A204.1 (cell line): ENCODE data around the gene ATP8A1.

Experiments
- FAIRE-seq: peaks from 2 replicates; lab custom pipeline; 2012; peaks lifted over from hg19 to GRCh38; lab: Jason Lieb, UNC

ATP8A1 gene

DNA sequence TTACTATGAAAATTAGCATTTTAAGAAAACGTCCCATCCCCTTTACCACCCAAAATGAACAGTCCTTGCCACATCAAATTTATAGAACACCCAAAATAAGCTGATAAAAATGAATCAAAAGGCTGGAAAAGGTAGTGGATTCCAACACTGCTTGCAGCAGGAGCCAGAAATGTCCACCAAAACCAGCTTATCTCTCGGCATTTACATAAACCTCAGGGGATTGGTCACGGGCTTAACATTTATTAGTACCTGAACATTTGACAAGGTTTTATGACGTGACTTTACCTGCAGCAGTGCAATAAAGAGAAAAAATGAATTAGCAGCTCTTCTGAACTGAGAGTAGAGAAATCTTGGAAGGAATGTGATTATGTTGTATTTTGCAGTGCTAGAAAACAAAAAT is 31.6 kb downstream of the ATP8A1 start:
- FAIRE-seq, result no peak

DNA sequence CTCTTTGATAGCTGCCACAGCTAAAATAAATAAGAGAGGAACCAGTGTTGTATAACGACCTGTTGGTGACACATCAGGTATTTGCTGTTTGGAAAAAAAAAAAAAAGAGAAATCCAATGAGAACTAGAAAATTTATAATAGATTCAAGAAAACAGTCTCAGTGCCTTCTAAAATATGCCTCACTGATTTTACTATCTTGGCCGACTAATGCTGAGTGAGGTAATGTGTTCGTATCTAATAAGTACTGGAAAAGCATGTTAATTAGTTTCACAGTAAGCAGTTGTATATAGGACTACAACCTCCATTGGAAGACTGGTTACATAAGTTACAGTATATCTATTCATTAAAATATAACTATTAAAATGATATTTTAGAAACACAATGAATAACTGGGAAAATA is 32.4 kb downstream of the ATP8A1 start:
- FAIRE-seq, result peak; percentile 11

DNA sequence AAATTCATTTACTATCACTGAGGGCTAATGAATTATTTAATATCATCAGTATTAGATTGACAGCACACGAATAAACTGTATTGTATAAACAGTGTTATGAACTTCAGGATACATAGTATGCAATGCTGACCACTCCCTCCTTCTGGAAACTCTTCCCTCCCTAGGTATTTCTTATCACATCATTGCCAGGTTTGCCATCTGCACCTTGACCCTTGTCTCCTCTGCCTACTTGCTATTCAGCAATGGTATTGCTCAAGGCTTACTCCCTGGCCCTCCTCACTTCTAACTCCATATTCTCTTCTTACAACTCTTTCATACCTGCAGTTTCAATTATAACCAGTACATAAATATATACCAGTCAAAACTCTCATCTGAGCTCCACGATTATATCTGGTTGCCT is 38.9 kb downstream of the ATP8A1 start:
- FAIRE-seq, result no peak

DNA sequence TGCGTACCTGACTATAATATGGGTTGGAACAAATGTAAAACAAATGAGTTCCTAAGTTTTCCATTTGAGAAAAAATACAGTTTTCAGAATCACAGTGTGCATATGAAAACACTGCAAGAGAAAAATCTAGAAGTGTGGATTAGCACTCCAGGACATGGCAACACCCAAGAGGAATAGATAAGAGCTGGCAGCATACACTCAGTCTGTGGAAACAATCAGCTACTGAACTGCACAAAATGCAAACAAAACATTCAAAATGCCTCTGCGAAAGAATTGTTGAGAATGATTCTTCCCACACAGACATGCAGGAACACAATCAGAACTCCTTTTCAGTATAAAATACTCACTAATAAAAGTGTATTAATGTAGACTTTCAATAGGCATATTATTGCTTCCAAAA is 39.9 kb downstream of the ATP8A1 start:
- FAIRE-seq, result no peak

DNA sequence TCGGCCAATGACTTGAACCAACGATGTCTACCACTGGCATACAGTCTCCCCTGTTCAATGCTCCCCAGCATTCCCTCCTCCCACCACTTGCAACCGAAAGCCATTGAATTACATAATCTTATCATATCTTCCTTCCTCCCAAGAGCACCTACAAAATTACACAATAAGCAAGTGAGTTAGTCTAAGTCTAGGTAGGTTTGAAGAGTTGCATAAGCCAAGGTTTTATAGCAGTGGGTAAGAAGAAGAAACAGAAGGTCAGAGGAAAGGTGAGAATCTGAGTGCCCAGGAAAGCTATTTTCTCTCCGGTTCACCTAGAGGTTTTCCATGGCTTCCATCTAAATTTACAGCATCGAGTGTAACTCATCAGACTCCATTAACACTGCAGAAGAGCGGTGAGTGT is 40.3 kb downstream of the ATP8A1 start:
- no peak for FAIRE-seq

DNA sequence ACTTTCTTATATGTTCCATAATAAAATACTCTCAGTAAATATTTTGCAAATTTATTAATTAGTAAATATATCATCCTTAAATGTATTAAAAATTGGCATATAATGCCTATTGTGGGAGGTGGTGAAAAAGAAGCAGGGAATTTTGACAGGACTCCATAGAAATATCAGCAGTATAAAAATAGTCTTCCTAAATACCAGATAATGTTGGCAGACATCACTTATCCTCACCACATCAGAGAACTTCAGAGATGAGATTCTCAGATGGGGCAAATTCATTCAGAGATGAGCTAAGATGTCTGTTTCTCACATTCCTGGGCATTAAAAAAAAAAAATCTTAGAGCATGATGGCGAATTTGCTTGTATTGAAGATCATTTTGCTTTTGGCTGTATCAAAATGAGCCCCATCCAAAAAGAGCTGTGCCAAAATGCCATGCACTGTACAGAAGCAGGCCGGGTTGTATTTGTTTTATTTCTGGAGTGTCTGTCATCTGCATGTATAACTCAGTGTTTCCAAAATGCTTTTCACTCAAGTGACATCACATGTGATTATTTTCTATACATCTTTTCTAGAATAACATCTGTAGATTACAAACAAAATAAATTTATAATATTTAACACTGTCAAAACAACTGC is 41.7 kb downstream of the ATP8A1 start:
- FAIRE-seq, result no peak

DNA sequence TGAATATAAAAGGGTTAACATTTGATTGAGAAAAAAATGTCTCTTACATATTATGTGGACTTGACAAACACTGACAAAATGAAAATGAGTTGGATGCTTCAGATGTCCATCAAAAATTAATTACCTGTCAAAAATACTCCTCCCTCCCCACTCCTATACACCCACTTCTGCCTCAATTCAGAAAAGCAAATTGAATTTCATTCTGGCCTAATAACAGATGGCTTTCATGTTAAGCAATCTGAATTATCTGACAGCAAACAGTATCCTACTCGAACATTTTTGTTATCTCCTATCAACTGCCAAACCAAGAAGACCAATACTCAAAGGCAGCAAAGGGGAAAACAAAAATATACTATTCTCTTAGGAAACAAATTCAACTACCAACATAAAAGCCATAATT is 44.0 kb downstream of the ATP8A1 start:
- FAIRE-seq, result no peak

DNA sequence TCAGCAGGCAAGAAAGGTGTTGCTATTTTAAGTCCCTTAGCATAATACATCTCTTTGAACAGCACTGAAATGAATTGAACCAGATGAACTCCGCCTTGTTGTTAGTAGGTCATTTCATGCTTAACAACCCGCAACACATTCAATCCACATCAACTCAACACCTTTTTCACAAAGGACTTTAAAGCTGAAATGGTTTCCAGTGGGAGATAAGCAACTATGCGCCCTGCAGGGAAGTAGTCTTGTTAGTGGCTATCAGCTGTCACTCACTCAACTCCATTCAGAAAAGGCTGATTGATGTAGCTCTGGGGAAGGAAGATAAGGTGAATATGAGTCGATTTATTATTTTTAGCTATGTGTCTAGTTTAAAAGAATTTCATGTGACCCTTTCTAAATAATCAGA is 46.0 kb downstream of the ATP8A1 start:
- FAIRE-seq, result no peak

DNA sequence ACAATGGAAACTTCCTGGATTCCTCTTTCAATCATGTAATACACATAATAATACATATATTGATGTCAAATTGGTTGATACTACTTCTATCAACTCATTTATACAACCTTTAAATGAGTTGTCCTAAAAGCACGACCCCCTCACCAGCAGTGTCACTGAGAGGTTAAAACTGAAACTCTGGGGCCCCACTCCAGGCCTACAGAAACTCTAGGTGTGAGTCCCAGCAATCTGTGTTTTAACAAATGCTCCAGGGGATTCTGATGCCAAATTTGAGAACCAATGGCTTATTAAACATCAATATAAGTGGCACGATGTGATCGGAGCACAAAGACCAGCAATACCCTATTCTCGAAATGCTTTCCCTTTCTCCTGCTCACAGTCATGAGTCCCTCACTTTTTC is 47.9 kb downstream of the ATP8A1 start:
- FAIRE-seq, result no peak

DNA sequence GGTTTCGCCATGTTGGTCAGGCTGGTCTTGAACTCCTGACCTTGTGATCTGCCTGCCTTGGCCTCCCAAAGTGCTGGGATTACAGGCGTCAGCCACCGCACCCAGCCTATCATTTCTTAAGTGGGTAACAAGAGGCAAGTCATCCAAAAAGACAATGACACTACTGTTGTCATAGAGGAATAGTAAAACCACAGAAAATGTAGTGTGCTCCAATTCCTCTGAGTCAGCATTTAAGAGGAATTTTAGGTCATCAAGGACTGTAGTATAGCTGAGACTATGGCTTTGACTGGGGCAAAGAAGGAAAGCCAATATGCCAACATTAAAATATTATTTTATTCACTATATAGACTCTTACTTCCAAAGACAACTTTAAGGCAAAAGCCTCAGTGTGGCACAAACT is 48.4 kb downstream of the ATP8A1 start:
- FAIRE-seq, result no peak

DNA sequence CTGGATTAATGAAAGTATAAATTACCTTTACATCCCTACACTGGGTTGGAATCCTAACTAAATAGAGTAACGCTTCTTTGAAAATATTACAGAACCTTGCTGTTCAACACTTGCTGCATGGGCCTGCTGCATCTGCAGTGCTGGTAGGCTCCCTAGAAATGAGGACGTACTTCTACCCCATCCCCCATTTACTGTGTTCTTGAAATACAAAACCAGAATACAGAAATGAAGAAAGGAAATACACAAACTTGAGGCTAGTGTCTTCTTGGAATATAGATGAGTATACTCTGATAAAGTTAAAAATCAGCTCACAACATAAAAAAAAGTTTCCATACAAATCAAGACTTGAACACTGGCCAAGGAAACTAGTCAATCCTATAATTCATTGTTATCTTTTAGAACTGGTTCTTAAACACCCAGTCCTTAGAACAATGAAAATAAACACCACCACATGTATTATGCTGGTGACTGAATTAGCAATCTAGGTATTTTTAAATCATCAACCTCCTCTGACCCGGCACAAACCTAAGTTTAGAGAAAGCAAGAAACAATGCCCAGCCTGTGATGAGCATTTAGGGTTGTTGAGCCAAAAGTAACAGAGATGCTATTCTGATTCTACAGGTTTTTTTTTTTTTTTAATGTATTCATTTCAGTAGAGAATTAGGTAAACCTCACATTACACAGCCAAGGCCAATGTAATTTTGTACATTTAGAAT is 49.7 kb downstream of the ATP8A1 start:
- no peak for FAIRE-seq

DNA sequence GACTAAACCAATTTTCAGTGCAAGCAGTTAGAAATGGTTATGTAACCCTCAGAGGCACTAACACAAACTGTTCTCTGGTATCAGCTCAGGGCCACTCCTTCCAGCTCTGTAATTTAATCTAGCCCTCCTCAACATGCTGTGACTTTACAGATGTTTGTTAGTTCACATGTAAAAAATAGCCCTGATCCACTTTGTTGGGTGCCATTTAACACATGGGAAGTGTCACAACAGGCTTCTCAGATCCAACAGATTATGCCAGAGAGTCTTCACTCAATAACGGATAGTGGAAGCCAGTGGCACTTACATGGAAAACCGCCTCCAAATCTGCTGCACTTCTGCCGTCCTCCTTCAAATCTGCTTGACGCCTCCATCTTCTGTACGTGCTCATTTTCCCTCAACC is 51.6 kb downstream of the ATP8A1 start:
- no peak for FAIRE-seq

DNA sequence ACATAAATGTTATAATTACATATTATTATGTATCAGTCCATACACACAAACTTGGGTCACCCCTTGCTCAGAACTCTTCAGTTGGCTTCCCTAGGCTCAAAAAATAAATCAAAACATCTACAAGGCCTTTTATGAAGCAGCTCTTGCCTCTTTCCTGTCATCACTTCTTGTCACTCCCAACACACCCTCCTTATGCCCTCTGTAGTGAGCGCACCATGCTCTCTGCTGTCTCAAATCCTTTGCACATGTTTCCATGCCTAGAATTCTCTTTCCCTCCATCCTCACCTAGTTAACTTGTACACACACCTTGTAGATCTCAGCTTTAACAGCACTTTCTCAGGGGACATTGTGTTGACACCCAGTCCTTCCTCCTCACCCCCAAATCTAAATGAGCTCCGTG is 53.0 kb downstream of the ATP8A1 start:
- no peak for FAIRE-seq

DNA sequence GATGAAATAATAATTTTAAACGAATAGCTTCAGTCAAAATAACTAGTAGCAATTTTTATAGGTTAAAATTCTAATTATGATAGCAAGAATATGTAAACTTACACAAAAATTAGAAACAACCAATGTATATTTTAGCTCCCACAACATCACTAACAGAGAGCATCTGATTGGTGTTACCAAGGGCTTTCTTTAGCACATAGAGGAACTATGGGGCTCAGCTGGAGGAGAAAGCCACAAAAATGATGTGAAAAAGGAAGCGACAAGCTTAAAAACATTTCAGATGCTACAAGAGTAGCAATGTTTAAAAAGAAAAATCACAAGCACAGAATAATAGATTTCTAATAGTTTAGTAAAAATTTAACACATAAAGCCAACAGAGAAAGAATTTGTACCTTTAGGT is 56.3 kb downstream of the ATP8A1 start:
- no peak for FAIRE-seq

DNA sequence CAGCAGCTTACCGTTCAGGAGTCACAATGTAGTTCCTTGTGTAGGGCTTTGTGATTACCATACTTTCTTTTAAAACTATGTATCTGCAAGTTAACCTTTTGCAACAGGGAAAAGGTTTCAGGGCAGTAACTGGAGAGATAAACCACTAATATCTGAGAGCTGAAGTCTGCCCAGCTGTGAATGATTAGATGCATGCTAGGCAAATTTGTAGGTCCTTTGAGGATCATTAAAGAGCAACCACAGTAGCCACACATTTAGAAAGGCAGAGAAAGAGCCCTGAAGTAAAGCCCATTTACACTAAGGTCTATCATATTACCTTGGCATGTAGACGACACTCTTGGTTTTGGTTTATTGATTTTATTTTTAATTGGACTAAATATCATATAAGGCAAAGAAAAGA is 60.0 kb downstream of the ATP8A1 start:
- no peak for FAIRE-seq

DNA sequence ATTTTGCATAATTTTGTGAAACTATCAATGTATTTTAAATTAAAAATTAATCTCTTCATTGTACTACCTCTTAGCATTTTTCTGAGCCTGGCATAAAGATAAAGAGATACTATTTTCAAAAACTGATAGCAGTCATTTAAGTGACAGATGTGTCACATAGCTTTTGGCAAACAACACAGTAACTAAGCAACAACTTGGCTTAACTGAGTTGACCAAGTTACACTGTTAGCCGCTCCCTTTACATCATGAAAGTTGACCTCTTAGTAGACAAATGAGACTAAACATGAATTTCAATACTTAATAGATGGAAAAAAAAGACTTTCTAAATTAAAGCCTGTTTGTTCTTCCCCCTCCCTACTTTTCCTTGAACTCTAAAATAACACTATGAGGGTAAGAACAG is 62.0 kb downstream of the ATP8A1 start:
- no peak for FAIRE-seq

DNA sequence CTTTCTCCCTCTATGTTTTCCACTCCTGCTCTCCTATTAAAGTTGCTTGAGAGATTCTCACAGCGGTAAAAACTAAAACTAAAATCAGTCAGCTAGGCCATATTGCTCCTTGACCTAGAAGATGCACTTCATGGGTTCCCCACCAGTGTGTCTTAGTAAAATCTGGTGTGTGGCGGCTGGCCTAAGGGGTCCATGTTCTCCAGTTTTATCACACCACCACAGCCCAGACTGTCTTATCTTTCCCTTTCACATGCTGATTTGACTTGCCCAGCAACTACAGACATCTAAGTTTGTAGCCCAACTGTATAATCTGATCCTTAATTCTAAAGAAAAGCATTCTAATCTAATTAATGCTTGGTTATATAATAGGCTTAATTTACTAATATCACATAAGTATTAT is 68.0 kb downstream of the ATP8A1 start:
- no peak for FAIRE-seq

DNA sequence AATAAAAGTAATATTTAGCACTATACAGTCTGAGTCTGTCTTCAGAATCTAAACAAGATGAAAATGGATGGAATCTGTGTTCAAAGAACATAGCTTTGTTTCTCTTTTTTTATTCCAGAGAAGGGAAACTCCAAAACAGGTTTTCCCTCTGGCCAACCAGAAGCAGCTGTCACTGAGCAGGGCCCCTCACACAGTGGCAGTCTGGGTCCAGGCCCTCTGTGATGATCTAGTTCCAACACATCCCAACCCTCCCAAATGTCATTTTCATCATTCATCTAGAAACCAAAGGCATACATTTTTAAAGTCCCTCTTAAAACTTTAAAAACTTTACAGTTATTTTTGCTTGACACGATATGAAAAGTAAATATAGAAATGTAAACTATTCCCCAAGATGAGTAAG is 70.1 kb downstream of the ATP8A1 start:
- no peak for FAIRE-seq

DNA sequence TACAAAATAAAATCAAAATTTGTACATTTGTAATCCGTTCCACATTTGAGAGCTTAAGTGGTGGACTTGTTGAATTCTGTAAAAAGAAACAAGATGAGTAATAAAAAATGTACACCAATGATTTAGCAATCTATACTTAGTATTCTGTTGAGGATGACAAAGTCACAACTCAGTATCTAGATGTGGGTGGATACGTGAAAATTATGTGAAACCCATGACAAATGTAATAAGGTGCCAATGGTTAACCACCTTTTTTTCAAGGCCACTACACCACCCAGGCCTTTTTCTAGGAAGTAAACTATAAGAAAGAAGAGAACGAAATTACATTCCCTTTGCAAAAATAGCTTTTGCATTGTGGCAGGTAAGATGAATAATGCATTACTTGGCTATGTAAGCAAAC is 77.0 kb downstream of the ATP8A1 start:
- FAIRE-seq, result no peak

DNA sequence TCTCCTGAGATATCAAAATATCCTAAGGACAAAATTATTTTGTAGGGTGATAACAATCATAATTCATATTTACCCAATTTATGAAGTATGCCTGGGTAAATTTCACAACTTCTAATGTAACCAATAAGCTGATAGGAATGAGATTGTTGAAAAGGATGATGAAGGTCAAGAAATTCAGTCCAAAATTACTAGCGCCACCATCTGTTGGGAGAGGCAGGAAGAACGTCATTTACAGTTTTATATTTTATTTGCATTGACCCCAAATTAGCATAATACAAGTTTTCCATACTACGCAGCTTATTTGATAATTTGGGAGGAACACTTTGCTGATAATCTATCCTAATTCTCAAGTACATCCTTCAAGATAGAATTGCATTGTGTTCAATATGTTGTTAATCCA is 78.7 kb downstream of the ATP8A1 start:
- FAIRE-seq, result no peak

DNA sequence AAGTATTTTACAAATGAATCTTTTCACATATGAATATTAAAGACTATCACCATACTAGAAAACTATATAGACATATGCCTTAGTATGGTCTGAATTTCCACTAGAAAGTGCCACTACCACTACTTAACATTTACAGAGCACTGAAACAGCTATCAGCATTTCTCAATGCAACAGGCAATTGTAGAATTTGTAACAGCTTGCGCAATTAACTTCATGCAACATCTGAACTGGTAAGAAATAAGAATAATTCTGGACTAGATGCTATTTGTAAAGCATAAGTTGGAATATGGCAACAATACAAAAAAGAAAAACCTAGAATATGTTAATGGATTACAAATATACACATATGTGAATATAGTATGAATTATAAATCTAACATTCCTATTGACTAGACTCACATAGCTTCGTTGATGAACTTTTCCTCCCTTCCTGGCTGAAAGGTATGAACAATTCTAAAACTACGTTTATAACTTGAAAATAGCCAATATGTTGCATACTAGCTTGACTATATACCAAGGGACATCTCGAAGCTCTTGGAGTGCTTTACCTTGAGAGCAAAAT is 82.0 kb downstream of the ATP8A1 start:
- FAIRE-seq, result no peak

DNA sequence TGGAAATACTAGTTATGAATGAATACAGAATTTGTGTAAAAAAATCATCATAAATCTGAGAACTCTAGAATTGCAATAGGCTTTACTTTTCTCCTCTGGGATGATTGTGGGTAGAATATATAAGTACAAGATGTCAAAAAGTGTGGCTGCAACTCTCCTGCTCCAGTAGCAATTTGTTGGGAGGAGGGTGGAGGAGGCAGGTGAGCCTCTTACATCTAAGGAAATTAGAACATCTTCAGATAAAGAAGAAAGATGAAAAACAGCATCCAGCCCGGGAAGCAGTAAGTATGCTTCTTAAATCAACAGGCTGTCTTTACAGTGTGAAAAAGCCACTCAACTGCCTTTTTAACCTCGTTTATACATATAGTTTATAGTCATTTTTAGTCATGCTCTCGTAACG is 83.7 kb downstream of the ATP8A1 start:
- FAIRE-seq, result no peak

DNA sequence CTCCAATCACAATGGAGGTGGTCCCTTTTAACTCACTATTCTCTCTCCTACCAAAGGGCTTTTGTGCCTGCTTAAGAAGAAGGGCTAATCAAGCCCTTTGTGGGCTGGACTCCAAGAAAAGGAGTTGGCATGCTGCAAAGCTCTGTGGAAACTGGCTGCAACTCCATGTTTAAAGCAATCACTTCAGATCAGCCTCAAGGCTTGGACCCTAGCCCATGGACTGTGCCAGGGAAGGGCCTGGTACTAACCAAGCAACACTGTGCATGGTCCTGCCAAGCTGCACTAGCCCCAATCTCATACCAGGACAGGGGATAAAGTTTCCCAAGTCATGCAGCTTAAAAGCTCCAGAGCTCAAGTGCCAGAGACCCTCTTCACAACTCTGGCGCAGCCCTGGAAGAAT is 86.7 kb downstream of the ATP8A1 start:
- no peak for FAIRE-seq

DNA sequence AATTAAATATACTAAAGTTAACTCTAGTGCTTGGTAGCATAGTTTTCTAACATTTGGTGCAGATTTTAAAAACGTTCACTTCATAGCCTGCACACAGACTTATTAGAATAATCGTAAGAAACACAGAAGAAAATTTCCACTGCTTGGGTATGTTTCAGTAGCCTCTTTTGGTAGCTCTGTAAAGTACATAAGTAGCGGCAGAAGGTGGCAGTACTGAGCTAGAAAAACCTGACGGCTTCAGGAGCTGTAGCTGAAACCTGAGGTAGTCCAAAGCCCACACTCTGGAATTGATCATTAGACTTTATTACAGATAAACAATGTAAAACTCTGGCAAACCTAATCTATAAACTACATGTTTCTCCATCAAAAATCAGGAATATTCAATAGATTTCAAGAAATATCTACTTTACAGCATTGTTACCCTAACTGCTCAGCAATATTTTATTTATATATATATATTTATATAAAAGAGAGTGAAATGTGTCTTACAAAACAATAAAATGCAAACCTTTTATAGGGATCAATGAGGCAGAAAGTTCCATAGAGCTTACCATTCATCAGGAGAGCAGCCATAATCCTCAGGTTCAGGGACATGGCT is 88.2 kb downstream of the ATP8A1 start:
- FAIRE-seq, result peak; percentile 94
